GM21390 (cell line): ENCODE measurements around the gene GOLGB1.
"Not testable (repeated sequence)": the region's sequence is repeated elsewhere in the genome, so short reads cannot be mapped to it uniquely, and the experiment has no call there.

Experiments used
- ATAC-seq: cut with Tn5 transposase; IDR thresholded peaks from one replicate; pipeline ENCODE4 v1.9.1; 2021; ENCODE audit not compliant: unreplicated experiment

Gene GOLGB1

DNA sequence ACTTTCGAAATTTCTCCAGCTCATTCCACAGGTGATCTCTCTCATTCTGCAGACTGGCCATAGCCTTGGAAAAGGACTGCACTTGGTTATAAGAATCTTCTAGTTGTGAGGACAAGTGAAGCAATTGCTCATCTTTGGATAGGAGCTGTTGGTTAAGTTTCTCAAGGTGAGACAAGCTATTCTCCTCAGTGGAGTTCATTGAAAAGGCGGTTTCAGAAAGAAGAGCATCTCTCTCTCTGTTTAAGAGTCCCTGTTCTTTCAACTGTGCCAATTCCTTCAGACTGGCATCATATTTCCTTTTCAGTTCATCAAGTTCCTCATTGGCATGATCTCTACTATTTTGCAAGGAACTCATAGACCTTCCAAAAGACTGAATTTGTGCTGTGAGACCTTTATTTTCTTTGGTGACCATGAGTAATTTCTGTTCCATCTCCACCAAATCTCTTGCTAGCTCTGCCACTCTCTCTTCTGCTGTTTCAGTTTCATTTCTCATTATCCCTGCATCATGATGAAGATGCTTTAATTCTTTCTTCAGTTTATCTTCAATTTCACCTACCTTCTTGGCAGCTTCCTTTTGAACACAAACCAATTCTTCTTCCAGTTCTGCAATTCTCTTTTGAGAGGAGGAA is 58.6 kb downstream of the GOLGB1 start:
- ATAC-seq = peak; percentile 79

DNA sequence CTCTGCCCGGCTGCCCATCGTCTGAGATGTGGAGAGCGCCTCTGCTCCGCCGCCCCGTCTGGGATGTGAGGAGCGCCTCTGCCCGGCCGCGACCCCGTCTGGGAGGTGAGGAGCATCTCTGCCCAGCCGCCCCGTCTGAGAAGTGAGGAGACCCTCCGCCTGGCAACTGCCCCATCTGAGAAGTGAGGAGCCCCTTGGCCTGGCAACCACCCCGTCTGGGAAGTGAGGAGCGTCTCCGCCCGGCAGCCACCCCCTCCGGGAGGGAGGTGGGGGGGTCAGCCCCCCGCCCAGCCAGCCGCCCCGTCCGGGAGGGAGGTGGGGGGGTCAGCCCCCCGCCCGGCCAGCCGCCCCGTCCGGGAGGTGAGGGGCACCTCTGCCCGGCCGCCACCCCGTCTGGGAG is 60.8 kb downstream of the GOLGB1 start:
- ATAC-seq = not testable (repeated sequence)

DNA sequence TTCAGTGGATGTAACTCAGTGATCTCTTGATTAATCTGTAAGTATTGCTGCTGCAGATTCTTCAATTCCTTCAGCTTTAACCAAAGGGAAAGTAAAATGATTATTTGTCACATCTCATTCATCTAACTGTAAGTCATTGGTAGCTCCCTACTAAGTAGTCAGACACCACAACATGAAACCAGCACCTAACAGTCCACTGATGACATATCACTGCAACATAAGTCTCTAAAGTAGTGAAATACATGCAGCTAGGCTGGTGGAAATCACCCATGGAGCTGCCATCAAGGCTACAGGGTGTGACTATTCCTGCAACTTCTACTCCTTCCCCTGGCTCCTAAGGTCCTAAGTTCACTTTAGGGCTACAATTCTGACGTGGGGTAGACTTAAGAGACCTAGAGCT is 67.7 kb downstream of the GOLGB1 start:
- no peak for ATAC-seq

- ATAC-seq = no peak
These were observed 72.4 kb downstream of the GOLGB1 start for GRCh38 chr3:121677141-121677540.

GRCh38 chr3:121670676-121671075 is 78.9 kb downstream of the GOLGB1 start:
- ATAC-seq = no peak

DNA sequence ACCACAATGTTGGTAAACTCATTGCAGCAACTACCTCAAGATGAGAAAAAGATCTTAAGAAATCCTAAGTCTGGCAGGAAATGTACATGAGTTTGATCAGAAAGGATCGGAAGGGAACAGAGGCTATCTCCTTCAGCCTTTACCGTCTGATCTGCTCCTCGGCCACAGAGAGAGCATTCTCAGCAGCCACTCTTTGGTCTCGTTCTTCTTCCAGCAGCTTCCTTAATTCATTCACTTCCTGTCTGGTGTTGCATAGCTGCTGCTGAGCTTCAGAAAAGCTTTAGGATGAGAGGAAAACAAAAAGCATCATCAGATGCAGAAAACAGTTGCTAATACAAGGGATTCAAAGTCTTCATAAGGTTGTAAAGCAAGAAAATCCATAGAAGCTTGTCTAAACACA is 82.2 kb downstream of the GOLGB1 start:
- no peak for ATAC-seq

GRCh38 chr3:121665488-121665887 is 84.1 kb downstream of the GOLGB1 start:
- ATAC-seq = no peak

- no peak for ATAC-seq
These were observed 86.2 kb downstream of the GOLGB1 start for GRCh38 chr3:121663171-121663847.

DNA sequence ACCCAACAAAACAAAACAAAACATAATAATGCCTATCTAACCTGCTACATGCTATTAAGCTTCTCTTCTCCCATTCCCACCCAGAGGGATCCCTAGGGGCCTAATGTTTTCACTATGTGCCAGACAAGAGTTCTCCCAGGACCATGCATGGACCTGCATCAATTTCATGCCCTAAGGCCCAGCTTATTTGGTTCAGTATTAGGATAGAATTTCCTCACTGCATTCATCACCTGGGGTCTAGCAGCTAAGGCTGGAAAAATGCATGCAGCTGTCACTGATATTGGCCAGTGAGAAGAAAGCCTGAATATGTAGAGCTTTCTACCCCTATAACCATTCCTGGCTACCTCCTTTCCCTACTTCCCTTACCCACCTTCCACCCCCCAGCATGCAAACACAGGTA is 86.8 kb downstream of the GOLGB1 start:
- no peak for ATAC-seq

DNA sequence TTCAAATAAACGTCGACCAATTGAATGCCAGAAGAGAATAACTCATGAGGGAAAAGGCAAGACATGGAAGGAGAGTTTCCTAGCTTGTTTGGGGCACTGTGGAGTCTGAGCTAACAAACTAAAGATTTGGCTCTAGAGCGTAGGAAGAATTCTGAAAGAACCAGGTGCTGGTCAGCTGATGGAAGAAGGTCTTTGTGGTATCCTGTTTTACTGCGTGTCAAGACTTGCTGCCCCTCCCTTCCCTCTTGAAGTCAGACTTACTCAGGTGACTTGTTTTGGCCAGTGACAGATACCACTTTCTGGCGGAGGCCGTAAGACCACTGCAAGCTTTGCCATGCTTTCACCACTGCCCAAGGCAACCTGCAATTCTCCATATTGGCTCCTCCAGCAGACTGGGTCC is 88.2 kb downstream of the GOLGB1 start:
- ATAC-seq = no peak

GRCh38 chr3:121660356-121661171 is 89.0 kb downstream of the GOLGB1 start, which contains the start of gene HCLS1:
HCLS1 (minus strand) TSS chr3:121660903; CDS start chr3:121658347, 2,556 bp downstream.
- peak; percentile 84 for ATAC-seq

- ATAC-seq = no peak
These were observed 90.0 kb downstream of the GOLGB1 start for GRCh38 chr3:121659586-121659985.

DNA sequence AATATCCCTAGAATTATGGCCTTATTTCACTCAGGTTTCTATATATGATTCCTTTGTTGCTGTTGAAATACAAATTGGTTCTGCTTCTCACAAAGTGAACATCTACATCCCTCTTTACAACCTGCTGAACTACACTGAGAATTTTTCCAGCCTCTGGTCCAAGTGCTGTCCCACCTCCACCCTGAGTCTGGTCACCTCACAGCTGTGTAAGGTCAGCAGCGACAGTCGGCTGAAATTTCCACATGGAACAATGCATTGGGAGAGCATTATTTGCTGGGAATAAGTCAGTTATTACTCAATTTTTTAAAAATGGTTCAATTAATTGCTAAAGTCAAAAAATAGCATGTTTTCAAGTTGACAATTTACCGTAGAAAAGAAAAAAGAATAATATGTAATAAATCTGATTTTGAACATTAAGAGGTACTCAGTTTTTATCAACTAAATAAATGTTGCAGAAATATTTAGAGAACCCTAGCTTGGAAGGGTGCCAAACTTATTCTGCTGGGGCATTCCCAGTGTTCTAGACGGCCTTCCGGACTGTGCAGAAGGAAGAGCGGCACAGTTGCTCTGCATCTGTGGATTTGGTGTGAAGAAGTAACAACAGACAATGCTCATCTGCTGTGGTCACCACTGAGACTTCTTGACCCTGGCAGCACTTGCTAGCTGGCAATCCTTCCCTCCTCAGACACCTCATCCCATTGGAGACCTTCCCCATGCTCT is 90.7 kb downstream of the GOLGB1 start:
- no peak for ATAC-seq

DNA sequence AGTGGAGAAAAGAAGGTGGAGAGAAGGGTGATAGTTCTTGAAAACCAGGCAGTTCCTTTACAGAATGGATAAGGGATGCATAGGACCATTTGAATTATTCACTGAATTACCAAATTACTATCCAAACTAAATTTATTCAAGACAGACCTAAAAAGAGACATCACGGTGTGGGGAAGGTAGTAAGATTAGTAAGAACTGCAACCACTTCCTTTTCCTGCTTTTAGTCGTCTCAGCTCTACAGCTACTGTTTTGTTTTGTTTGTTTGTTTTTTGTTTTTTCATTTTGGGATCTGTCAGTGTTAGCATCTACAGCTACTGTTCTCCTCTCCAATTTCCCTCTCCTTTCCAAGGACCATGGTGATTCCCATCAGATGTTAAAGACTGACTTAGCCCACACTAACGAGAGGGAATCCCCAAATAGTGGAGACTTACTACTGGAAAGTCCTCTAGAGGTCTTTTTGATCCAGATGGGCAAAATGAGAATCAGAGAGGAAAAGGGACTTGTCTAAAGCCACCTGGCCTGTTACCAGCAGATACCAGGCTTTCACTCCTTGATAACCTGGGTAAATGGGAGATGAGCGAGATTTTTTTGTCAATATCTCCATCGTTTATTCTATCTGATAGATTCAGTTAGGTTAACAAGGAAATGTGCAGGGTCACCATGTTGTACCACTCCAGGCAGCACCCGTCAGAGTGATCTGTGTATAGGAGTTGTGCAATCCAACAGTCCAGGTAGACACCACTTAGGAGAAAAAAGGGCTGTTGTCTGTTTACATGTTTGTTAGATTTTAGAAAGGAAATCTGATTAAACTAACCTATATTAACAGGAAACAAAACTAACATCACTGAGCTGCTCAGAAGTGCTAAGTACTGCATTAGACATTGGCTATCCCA is 94.8 kb downstream of the GOLGB1 start:
- ATAC-seq = peak; percentile 82

DNA sequence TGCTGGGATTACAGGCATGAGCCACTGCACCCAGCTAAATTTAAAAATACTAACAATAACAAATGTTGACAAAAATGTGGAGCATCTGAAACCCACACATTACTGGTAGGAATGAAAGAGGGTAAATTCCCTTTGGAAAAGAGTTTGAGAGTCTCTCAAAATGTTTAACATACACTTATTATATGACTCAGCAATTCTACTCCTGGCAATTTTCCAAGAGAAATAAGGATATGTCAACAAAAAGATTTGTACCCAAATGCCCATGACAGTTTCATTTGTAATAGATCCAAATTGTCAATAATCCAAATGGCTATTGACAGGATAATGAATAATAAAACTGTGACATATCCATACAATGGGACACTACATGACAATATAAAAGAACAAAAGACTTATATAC is 97.9 kb downstream of the GOLGB1 start:
- no peak for ATAC-seq

DNA sequence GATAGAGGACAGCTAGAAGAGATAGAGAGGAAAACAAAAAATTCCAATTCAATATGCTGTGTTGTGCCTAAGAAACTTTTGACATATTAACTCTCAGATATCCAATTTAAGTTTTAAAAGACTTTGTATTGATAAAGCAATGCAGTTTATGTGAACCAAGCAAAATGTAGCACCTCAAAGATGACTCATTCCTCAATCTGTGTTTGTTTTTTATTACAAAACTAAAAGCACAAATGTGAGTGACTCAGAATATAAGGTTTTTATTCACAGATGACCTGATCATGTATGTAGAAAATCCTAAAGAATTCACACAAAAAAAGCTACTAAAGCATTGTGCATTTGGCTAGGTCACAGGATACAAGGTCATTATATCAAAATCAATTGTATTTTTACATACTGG is 99.9 kb downstream of the GOLGB1 start:
- no peak for ATAC-seq

DNA sequence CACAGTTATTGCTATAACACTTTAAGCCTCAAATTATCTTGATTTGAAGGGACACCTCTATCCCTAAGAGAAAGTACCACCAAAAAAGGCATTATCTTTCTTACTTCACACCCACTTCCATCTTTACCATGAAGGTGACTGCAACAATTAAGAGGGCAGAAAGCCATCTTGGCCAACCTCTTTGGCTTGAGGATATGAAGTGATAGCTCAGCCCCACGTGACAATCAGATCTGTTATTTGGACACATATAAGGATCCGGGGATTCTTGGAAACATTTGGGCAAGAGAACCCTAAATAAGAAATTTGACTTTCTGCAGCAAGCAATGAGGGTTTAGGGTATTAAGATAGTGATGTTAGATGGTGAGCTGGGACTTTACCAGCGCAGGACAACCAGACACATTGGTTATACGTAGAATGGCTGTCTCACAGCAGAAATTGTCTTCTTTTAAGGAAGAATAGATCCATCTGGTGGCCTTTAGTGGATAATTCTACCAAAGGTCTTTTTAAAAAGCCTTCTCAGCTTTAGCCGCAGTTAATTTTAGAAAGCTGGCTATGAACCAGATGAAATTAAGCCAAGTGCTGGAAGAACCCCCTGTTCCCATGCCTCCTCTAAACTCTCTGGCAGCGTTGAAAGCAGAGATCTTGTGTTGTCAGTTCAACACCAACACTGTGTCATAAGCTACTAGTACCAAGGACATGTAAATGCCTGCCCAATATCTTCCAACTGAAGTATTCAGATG is 101.2 kb downstream of the GOLGB1 start:
- ATAC-seq = no peak

GRCh38 chr3:121645054-121645453 is 104.5 kb downstream of the GOLGB1 start:
- no peak for ATAC-seq

DNA sequence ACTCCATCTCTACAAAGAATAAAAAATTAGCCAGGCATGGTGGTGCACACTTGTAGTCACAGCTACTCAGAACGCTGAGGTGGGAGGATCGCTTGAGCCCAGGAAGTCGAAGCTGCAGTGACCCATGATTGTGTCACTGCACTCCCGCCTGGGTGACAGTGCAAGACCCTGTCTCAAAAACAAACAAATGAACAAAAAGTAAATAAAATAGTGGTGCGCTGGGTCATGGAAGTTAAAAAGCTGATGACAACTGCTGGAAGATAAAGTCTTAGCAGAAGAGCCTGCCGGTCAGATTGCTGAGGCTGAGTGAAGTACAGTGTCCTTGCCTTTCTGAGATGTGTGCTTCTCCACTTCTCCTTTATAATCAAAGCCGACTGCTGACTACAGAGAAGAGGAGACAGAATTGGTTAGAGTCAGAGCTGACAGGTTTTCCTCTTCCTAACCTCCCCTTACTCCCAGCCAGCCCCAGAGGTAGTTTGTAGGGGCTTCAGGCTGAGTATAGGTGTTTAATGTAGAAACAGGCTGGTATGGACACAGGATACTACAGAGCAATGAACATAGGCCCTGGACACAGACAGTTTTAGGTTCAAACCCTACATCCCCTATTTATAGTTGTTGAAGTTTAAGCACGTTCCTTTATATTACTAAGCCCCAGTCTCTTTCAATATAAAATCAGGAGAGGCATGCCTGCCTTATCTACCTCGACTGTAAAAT is 106.8 kb downstream of the GOLGB1 start:
- ATAC-seq = no peak
